Omental fat pad (tissue), 4 donors: Measurements from ENCODE around the gene NUP62CL. TPM values are rescaled to one million over a fixed set of nuclear protein-coding genes. Genes with fewer than 3 reads are reported as not detected.

Source experiments
- ATAC-seq: fragments of 150-250 bp; one replicate; pipeline ENCODE4 v1.9.1; 2016; ENCODE audit warnings: mild to moderate bottlenecking, moderate library complexity; ENCODE audit not compliant: low FRiP score
- DNase-seq: peaks from one replicate; pipeline ENCODE4 v3.0.0-alpha.2; 2019; ENCODE audit warnings: low spot score
- total RNA-seq, 4 donors: library from RNA; depleted of rRNA; stranded (reverse); fragments of >200 nt; gene quantifications; one replicate each; pipeline ENCODE4 v1.1.0, GENCODE V29; 2016
- TF ChIP-seq, protein P1 (sequence below), 3 donors: fragments of 450-650 bp; IDR thresholded peaks; one replicate each; pipeline ENCODE4 v1.5.1; 2016 to 2017; ENCODE audit warnings: antibody characterized with exemption in 3 of 3, mild to moderate bottlenecking in 3 of 3, moderate library complexity in 2 of 3

NUP62CL gene, protein sequence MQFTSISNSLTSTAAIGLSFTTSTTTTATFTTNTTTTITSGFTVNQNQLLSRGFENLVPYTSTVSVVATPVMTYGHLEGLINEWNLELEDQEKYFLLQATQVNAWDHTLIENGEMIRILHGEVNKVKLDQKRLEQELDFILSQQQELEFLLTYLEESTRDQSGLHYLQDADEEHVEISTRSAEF
- total RNA-seq, result under 1 TPM in 2 of 4 donors, not detected in 2; 0.74 to 0.84 TPM

DNA sequence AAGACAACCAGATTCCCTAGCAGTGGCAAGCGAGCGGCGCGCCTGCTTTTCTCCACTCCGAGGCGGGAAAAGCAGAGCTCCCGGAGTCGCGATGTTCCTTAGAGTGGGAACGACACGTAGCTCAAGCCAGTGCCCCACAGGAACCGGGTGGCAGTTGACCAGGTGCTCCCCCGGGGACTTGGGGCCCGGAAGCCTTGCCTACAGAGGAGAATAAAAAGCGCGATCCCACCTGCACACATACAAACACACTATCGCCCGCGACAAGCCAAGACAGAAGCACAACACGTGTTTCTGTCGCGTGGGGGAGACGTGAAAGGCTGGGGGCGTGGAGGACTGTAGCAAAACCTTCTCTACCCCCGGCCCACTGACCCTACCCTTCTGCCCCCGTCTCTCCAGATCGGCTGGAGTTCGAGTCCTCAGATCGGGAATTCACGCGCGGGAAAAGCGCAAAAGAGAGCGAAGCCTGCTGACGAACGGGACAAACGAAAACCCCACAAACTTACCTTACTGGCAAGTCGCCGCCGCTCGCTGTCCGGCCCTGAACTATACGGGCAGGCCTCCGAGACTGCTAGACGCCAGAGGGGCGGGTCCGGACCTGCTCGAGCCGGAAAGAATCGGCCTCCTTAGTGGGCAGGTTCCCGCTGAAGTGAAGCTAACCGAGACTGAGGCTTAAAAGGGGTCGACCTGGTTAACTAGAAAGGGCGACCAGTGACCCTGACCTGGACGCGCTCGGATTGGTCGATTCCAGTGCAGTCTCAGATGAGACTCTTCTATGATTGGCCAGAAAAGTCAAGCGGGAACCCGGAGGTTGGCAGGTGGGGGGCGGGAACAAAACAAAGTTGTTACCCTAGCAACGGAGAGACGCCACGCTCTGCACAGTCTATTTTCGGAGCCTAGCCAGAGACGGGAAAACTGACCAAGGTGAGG lies at the start of gene NUP62CL, which contains the start of gene DNAAF6:
TSS of gene NUP62CL (minus strand) at position 664 of the 927 bp plus-strand sequence. CDS start 31,287 bp downstream, outside the sequence.
TSS of gene DNAAF6 (plus strand) at position 842 of the 927 bp plus-strand sequence. CDS start 6,265 bp downstream, outside the sequence.
- DNase-seq (no peak), ATAC-seq (peak; percentile 88)
- TF ChIP-seq, protein P1, sequence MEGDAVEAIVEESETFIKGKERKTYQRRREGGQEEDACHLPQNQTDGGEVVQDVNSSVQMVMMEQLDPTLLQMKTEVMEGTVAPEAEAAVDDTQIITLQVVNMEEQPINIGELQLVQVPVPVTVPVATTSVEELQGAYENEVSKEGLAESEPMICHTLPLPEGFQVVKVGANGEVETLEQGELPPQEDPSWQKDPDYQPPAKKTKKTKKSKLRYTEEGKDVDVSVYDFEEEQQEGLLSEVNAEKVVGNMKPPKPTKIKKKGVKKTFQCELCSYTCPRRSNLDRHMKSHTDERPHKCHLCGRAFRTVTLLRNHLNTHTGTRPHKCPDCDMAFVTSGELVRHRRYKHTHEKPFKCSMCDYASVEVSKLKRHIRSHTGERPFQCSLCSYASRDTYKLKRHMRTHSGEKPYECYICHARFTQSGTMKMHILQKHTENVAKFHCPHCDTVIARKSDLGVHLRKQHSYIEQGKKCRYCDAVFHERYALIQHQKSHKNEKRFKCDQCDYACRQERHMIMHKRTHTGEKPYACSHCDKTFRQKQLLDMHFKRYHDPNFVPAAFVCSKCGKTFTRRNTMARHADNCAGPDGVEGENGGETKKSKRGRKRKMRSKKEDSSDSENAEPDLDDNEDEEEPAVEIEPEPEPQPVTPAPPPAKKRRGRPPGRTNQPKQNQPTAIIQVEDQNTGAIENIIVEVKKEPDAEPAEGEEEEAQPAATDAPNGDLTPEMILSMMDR (IDR thresholded peaks at IDR 0.05), result no peak

DNA sequence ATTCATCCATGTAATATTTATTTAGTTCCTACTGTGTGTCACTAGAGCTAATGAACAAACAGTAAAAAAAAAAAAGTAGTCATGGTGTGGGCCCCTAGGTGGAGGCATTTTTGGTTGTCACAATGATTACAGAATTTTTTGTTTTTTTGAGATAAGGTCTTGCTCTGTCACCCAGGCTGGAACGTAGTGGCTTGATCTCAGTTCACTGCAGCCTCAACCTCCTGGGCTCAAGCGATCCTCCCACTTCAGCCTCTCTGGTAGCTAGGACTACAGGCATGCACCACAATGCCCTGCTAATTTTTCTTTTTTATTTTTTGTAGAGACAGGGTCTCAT lies 22.2 kb upstream of the NUP62CL start:
- no peak for DNase-seq
- ATAC-seq, result no peak
- TF ChIP-seq, protein P1 (IDR thresholded peaks at IDR 0.05), result no peak

DNA sequence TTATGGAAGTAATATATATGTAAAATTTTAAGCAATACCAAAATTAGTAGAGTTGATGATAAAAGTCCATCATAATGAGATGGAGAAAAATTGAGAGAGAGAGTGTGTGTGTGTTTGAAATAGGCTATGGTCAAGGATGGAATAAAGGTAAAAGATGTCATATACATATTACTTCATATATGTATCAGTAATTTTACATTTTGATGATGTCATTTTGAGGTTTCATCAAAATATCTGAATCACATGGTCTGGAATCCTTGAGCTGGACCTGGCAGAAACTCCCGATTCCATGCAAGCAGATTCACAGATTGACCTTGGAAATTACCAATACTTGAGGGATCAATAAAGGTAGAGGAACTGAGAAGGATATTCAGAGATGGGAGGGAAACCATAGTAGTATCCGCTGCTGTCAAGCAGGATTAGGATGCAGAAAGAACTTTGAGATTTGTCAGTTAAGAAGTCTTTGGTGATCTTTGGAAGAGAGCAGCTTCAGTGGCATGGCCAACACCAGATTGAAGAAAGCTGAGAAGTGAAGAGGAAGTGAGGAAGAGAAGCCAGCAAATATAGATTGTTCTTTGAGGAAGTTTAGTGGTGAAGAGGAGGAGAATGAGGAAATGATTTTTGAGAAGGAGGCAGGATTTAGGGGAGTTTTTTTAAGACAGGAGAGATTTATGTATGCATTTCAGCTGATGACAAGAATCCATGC lies 21.7 kb upstream of the NUP62CL start:
- no peak for ATAC-seq
- TF ChIP-seq, protein P1 (IDR thresholded peaks at IDR 0.05), result no peak
- DNase-seq, result no peak

DNA sequence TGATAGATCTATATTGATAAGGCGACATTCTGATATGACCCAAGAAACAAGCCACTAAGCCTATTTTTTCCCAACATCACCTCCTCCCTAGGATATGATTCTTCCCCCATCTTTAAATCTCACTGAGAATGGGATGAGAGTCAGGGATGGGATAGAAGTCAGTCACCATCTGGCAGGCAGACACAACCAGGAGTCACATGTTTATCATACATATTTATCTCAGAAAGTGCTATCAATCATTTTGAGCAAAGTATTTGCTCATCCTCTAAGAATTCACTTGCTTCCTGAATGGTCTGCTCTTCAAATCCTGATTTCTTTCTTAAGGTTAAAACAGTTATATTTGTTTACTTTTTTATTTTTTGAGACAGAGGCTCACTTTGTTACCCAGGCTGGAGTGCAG lies 20.5 kb upstream of the NUP62CL start:
- DNase-seq (no peak), ATAC-seq (no peak)
- TF ChIP-seq, protein P1 (IDR thresholded peaks at IDR 0.05), result no peak

DNA sequence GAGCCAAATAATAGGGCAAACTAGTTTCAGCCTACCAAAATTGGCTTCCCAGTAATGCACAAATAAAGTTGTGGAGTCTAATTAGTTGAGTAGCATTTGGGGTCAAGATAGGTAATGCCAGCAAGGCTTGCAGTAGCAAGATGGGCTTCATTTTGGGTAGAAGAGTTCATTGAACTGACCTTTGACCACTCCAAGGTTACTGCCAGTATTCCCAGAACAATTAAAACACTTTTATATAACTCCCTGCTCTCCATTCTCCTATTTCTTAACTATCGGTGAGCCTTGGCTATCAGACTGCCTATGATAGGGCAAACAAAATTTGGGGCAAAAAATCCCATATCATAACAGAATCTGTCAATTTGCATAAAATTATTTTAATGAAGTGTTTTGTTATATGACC lies 7.2 kb upstream of the NUP62CL start:
- TF ChIP-seq, protein P1 (IDR thresholded peaks at IDR 0.05), result no peak
- ATAC-seq (no peak), DNase-seq (no peak)

DNA sequence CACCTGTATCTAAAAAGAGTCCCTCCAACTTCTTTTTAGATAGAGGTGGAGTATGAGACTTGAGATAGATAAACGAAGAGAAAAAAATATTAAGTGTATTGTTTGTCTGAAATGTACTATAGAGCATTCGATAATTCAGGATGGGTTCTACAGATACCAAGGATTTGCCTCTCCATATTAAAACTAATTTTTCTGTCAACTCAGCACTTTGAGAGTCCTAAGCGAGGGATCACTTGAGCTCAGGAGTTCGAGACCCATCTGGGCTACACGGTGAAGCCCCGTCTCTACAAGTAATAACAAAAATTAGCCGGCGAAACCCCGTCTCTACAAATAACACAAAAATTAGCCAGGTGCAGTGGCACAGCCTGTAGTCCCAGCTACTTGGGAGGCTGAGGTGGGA lies 1.7 kb upstream of the NUP62CL start:
- TF ChIP-seq, protein P1 (IDR thresholded peaks at IDR 0.05), result no peak
- ATAC-seq (no peak), DNase-seq (no peak)
